ENCODE measurements around the gene LAPTM4A.
"Not testable (repeated sequence)": the region's sequence is repeated elsewhere in the genome, so short reads cannot be mapped to it uniquely, and the experiment has no call there.

The LAPTM4A gene

DNA sequence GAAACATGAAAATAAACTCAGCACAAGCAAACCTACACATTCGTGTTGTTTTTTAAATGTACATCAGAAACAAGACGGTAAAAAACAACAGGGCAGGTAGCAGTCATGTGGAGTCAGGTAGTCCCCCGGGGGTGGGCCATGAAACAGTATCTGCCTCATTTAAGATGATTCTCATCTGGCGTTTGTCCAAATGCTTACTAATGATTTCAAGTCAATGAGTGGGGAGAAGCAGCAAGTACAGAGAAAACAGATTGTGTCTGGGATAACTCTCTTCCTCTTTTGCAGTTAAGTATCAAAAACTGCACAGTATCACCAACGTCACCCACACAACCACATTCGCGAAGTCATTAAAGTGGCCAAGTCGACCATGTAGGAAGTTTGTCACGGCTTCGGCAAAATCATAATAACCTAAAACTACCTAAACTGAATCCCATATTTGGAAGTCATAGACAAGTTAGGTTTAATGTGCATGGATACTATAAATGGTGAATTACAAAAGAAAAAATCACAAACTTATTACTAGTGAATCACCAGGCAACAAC is 1.3 kb downstream of the LAPTM4A start:
- no peak for DNase-seq

DNA sequence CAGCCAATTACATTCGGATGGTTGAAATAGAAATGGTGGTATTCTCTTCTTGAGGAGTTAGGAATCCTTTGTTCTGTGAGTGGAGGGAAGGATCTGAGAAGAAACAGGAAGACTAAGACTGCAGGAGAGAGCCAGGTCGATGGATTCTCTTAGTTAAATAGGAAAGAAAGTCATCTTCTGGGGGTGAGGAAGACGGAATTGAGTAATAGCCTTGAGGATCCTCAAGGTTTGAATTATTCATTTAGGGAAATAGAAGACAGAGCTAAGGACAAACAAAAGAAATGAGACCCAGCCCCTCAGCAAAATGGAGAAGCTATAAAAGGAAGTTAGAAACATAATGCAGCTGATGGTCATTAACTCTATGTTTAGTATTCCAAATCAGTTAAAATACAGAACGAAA is 1.8 kb downstream of the LAPTM4A start:
- DNase-seq, result no peak

DNA sequence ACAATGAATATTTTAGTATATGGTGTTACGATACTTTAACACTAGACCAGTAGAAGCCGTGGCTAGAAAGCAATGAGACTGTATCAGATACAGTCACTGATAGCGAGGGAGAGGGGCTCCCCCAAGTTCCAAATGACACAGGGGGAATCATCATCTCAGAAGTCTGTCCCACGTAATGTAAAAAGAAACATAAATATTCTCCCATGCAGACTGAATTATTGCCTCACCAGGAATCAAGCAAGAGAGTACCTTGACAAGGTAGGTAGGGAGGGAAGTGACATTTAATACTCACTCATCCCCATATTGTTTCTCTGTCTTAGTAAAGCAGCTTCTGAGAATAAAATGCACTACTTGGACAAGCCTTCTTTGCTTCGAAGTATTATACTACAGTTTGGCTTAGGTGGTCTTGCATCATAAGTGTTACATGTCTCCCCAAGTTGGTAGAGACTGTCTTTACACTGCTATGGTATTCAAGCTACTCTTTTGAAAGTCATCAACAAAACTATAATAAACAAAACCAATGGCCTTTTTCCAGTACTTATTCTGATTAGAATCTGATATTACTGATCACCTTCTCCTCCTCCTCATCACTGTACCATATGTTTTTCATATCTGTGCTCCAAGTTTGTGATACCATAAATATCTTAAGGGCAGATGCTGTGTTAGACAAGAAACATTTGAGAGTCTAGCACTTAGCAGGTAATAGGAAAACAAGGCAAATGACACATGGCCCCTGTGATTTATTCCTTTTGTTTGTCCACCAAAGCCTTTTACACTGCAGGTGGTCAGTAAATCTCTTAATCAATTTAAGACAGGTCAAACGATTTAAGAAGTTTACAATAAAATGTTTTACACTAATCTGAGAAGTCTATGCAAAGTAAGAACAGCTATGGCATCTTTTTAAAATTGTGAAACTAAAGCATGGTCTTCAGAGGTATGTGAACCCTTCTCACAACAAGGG is 2.7 kb downstream of the LAPTM4A start:
- DNase-seq, result no peak

DNA sequence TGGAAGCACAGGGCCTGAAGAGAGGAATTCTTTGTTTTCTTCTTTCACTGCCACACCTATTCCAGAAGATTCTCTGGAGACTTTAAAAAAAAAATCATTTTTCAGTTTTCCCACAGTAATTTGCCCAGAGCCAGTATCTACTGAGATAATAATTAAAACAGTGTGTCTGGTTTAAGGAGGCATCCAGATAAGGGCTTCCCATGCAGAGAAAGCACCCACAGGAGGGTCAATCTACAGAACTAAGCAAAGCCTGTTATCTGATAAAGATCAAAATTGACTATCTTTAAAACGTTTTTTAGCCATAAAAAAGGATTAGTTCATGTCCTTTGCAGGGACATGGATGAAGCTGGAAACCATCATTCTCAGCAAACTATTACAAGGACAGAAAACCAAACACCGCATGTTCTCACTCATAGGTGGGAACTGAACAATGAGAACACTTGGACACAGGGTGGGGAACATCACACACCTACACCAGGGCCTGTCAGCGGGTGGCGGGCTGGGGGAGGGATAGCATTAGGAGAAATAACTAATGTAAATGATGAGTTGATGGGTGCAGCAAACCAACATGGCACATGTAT is 5.6 kb downstream of the LAPTM4A start:
- not testable (repeated sequence) for DNase-seq

DNA sequence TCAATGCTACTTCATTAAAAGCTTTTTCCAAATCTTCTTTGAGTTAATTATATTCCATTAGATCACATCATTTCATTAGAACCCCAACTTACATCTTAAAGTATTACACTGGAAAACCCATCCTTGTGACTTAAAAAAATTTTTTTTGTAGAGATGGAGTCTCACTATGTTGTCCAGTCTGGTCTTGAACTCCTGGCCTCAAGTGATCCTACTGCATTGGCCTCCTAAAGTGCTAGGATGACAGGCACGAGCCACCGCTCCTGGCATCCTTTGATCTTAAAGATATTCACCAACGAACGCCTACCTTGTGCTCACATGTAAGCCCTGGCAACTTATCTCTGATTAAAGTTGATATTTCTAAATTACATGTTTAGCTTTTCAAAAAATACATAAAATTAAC is 6.7 kb downstream of the LAPTM4A start:
- DNase-seq, result no peak

DNA sequence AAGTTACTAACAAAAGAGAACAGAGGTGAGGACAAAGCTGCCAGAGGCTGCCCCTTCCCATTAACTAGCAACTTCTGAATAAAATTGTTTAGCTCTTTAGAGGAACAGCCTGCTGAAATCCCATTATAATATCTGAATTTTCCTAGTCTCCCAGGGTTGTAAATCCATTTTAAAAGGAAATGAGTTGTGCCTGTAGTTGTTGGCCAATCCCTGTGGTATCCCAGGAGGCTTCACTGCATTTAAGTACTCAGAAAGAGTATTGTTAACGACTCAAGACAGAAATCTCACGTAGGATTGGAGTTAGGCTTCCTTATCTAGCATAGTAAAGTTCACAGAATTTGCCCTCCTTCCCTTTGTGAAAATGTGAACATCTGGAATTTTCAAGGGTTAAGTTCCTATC is 8.9 kb downstream of the LAPTM4A start:
- no peak for DNase-seq

DNA sequence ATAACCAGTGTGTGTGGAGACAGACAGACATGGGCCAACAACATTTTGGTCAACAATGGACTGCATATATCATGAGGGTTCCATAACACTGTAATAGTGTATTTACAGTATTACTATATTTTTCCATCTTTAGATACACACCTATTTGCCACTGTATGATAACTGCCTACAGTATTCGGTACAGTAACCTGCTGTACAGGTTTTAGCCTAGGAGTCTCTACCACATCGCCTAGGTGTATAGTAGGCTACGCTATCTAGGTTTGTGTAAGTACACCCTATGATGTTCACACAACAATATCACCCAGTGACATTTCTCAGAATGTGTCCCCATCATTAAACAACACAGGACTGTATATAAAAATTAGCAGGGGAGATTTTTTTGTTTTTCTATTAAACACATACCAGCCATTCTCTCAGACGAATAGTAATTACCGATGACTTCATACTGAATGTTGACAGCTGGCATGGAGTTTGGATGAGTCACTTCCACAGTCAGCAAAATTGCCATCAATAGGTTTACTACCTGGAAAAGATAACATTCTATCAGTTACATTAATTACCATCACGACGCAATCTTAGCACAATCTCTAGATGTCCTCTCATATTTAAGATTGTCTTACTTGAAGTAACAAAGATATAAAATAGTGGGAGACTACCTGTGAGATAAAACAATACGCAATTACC is 10.8 kb downstream of the LAPTM4A start:
- DNase-seq, result no peak

DNA sequence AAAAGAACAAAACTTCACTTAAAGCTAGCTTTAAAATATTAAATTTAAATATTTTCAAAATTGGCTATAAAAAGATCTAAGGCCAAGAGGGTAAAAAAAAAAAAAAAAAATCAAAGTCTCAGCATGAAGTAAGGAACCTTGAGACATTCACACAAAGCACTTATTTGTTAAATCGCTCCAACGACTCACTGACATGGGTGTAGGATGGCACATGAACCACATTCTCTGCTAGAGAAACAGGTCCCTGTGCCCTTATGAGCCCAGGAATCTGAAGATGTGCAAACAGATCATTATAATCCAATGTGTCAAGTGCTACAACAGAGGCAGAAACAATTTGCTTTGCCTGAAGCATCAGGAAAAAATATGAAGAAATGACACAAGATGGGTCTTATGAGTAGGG is 13.8 kb downstream of the LAPTM4A start:
- DNase-seq, result no peak

DNA sequence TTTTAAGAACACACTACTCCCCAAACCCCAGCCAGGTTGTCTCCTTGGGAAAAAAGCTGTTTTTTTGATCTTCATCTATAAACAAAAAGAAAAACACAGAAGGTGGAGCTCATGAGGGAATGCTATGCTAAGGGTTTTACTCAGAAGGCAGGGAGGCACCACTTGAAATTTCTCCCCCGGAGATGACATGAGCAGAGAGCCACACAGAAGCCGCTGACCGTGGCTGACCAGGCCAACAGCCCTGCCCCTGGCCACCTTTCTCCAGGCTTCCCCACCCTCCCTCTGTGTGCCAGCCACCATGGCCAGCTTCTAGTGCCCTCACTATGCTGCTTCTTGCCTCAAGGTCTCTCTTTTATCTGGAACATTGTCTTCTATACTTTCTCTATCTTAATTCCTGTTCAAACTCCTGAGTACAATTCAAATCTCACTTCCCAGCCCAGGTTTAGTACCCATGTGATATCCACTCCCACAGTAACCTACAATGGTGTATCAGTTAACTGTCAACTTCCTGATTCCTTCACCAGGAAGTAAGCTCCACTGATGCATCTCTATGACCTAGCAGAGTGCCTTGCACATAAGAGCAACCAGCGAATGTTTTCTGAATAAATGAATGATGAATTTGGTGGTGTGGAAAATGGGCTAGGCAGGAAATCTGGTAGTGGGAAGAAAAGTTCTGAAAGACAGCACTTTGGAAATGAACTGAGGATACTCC is 15.3 kb downstream of the LAPTM4A start:
- DNase-seq, result no peak

DNA sequence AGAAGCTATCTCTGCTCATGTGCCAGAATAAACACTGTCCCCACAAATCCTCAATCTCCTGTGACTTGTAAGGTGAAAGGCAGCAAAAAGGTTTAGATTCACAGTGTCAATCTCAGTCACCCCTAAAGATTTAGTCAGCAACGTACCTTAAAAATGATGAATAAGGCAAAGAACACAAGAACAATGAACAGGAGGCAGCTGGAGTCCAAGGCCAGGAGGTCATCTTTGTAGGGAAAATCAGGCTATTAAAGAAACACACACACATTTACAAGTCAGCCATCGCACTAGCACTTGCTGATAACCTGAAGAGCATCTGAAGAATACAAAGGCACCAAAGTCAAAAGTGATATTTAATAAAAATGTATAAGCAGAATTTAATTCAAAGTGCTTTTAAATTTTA is 16.6 kb downstream of the LAPTM4A start:
- no peak for DNase-seq

DNA sequence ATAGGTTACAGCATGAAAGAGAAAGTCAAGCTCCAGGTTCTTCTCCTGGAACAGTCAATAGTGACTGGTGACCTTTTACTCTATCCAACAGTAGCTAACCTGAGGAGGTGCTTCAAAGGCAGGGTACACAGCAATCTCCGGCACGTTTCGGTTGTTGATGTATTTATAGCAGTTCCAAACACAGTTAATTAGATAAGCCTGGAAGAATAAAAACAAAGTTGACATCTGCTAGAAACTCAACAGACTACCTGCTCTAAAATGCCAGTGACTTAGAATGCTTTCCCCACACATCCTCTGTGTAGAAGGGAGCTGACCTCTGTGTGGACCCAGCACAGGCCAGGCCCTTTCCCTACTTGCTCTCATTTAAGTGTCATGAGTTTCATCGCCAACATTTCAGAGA is 17.2 kb downstream of the LAPTM4A start:
- no peak for DNase-seq

DNA sequence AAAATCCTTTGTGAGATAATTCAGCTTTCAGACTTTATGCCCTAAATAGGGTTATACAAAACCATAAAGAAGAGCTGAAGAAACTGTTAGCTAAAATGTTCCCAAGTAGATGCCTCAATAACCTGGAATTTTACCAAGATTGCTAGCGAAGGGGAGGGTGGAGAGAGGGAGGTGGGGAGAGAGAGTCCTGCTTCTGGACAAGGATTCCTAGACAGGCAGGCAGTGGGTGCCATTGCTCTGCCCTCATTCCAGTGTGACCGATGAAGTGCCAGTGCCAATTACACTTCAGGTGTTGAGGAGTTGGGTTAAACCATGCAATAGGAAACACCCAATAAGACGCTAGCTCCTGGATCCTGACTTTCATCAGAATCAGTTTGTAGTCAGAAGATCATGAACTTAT is 18.1 kb downstream of the LAPTM4A start:
- DNase-seq, result no peak

DNA sequence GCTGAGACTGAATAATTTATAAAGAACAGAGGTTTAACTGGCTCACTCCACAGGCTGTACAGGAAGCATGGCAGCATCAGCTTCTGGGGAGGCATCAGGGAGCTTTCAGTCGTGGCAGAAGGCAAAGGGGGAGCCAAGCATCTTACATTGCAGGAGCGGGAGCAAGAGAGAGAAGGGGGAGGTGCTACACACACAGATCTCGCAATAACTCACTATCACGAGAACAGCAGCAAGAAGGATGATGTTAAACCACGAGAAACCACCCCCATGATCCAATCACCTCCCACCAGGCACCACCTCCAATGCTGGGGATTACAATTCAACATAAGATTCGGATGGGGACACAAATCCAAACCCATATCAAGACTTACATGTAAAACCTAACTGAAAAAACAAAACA is 21.2 kb downstream of the LAPTM4A start:
- no peak for DNase-seq

DNA sequence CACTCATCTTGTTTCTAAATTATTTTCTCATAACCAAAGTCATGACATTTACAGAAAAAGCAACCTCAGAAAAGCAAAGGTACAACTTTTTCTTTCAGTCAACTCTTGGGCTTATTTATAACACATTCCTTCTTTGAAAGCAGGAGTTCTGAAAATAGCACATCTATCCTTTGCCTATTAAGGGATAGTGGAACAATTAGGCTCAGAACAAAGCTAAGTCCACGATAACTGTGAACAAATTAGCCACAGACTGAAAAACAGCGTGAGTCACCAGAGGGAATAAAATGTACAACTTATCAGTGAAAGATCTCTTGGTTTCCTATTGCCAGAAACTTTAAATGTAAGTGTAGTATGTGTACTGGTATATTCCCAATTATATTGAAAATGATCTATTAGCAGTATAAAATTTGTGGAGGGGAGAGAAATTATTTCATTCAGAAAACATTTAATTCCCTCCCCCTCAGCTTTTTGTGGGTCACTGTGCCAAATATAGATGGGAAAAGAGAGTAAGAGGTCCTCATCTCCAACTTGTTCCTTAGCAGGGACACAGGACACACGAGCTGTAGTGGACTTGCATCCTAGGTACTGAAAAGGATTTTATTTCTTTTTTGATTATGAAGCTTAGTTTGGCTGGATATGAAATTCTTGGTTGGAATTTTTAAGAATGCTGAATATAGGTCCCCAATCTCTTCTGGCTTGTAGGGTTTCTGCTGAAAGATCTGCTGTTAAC is 23.6 kb downstream of the LAPTM4A start:
- no peak for DNase-seq

DNA sequence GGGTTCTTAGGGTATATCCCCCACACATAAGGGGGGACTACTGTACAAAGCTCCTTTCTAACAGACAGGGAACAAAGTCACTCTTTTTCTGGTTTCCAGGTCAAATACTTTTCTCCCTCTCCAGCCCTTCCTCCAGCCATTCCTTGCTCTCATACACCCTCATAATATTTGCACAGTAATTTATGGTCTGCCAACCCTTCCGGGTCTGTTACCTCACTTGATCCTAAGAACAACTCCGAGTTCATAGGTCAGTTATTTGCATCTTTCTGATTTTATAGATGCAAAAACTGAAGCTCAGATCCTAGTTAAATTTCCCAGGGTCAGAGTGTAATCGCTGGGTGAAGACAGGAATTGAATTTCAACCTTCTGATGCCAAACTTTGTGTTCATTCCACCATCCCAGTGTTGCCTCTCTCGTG is 24.2 kb downstream of the LAPTM4A start:
- DNase-seq, result no peak

DNA sequence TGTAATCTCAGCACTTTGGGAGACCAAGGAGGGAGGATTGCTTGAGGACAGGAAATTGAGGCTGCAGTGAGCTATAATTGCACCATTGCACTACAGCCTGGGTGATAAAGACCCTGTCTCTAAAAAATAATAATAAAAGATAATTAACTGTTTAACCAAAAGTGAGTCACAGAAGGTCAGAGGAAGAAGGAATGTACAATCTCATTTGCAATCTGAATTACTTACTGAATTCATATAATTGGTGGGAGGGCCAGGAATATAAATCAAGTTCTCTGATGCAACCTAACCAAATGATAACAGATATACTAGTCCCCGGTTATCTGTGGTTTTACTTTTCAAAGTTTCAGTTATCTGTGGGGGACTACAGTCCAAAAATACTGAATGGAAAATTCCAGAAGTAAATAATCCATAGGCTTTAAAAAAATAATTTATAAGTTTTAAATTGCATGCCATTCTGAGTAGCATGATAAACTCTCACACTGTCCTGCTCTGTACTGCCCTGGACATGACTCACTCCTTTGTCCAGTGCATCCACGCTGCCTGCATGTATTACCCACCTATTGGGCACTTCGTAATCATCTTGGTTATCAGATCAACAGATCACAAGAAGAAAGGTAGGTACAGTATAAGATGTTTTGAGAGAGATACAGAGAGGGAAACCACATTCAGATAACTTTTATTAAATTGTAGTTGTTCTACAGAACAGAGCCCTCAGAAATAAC is 26.2 kb downstream of the LAPTM4A start:
- DNase-seq, result no peak

DNA sequence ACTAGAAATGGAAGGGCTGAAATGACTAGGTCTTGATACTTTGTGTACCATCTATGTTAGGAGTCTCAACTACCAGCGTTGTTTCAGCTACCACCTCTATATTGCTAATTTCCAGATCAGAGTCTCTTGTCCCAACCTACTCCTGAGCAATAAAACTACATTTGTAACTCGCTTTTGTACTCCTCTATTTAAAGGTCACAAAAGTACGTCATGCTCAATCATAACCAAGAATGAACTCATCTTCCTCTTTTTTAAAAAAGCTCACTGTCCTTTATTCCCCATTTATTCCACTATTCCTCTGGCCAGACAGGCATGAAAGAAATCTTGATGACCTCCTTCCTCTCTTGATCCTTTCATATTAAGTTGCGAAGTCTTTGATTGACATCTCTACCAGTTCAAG is 27.7 kb downstream of the LAPTM4A start:
- DNase-seq, result no peak

DNA sequence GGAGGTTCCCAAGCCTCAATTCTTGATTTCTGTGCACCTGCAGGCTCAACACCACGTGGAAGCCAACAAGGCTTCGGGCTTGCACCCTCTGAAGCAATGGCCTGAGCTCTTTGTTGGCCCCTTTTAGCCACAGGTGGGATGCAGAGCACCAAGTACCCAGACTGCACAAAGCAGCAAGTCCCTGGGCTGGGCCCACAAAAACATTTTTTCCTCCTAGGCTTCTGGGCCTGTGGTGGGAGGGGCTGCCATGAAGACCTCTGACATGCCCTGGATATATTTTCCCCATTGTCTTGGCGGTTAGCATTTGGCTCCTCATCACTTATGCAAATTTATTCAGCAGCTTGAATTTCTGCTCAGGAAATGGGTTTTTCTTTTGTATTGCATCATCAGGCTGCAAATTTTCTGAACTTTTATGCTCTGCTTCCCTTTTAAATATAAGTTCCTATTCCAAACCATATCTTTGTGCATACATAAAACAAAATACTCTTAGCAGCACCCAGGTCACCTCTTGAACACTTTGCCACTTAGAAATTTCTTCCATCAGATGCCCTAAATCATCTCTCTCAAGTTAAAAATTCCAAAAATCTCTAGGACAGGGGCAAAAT is 29.9 kb downstream of the LAPTM4A start:
- no peak for DNase-seq

DNA sequence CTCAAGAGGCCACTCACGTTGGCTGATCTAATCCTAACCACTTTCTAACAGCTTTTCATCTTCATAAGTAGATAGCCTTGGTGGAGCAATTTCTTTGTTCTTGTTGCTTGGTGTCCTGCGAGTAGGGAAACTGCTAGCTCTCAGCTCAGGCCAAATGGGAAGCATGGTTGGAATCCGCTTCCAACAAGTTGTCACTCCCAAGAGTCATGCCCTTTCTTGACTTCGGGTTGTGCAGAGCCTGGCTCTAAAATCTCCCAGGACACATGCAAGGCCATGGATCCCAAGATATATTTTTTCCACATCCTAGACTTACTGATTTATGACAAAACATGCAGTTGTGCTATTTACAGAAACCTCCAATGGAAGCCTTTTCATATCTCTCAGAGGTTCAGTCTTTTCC is 31.7 kb downstream of the LAPTM4A start:
- DNase-seq, result no peak

DNA sequence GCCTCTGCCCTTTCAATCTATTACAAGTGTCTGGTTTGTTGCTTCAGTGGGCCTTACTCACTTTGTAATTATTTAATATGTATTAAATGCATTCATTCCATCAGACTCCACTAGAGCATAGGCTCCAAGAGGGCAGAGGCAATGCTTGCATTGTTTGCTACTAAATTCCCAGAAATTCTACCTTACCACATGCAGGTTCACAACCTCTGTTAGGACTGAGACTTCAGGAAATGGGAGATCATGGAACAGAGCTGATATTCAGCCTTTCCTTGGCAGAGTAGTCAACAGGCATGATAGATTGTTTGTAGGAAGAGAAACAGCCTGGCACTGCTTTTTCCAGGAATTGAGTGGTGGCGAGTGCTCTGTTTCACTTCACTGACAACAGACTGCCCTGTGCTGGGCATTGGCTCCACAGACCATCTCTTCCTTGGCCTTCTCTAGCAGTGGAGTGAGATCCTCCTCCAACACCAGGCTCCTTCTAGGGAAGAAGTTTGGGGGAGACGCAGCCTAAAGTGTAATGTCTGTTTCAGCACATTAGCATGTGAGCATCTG is 32.8 kb downstream of the LAPTM4A start:
- no peak for DNase-seq

DNA sequence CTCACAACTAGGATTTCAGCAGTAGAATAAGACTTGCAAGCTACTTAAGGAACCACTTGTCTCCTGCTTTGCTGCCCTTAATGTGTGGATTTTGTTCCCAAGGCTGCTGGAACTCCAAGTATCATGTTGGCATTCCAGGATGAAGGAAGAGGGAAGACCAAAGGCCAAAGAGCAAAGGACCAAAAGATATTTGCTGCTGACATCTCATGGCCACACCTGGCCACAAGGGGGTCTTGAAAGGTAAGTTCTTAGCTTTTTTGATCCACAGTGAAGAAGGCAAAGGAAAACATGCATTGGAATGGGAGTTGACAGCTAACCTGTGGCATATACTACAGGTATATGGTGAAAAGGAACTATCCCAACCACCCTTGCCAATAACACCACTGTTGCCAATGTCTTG is 35.1 kb downstream of the LAPTM4A start:
- no peak for DNase-seq

Data from activated CD4-positive, alpha-beta T cell treated with anti-CD3 and anti-CD28 coated beads for 1 hour (primary cell).